HG03103 (cell line): ENCODE results near the gene TPBGL.
"Not testable (repeated sequence)": the region's sequence is repeated elsewhere in the genome, so short reads cannot be mapped to it uniquely, and the experiment has no call there.

Experiments
- ATAC-seq: cut with Tn5 transposase; IDR thresholded peaks from one replicate; pipeline ENCODE4 v1.9.1; 2021; ENCODE audit warnings: low read depth; ENCODE audit not compliant: unreplicated experiment

Gene TPBGL

GRCh38 chr11:75269896-75270295 is 29.3 kb downstream of the TPBGL start:
- no peak for ATAC-seq

- ATAC-seq: no peak
Observed at GRCh38 chr11:75270896-75271418, 30.4 kb downstream of the TPBGL start.

DNA sequence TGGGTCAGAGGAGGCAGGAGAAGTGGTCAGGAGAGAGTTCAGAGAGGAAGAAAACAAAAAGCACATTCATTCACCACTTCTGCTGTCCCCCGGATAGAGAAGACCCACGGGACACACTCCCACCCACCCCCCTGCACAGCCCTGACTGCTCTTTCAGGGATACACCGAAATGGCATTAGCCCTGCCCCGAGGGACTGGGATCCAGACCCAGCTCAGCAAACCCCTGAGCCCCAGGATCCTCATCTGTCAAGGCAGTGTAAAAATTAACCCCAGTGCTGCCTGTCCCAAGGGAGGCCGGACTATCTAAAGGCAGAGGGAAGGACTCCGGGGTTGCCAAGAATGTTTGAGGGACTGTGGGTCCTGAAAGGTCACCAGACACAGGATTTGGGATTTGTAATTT is 31.2 kb downstream of the TPBGL start:
- no peak for ATAC-seq

GRCh38 chr11:75272391-75272790 is 31.8 kb downstream of the TPBGL start:
- ATAC-seq: no peak

DNA sequence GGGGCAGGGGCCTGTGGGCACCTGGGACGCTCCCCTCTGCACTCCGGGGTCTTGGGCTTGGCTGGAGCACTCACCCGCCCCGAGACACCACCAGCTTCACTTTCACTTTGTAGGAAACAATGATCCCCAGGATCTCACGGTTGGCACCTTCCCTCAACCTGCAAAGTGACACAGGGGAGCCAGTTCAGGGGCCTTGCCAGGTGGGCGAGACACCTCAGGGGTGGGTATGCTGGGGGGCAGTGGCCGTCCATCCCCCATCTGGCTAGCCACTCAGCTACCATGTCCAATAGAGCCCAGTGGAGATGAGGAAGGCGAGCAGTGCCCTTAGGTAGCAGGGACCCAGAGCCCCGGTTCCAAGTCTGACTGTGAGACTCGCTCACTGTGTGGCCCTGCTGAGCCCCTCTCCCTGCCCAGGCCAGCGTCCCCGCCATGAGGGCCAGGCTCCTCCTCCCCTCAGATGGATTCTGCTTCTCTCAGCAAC is 32.3 kb downstream of the TPBGL start:
- no peak for ATAC-seq

GRCh38 chr11:75273411-75274391 is 33.1 kb downstream of the TPBGL start:
- ATAC-seq: no peak

DNA sequence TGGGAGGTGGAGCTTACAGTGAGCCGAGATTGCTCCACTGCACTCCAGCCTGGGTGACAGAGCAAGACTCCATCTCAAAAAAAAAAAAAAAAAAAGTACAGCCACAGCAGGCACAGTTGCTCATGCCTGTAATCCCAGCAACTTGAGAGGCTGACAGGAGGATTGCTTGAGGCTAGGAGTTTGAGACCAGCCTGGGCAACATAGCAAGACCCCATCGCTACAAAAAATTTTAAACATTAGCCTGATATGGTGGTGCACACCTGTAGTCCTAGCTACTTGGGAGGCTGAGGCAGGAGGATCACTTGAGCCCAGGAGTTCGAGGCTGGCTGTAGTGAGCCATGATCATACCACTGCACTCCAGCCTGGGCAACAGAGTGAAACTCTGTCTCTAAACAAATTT is 34.1 kb downstream of the TPBGL start:
- ATAC-seq: not testable (repeated sequence)

GRCh38 chr11:75275581-75275980 is 35.0 kb downstream of the TPBGL start:
- no peak for ATAC-seq

DNA sequence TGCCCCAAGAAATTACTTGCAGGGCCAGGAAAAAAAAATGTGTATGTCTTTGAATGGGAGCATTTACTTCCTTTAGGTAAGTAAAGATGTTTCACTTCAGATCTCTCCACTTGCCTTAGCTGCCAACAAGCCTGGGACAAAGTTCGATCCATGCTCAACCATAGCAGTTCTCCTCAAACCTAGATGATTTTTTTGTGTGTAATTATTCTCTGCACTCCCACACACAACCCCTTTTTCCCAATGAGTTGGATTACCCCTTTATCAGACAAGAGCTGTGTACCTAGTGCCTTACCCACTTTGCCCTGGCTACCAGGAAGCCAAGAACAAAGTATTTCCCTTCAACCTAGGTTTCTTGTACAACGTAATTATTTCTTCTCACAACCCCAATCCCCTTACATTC is 35.6 kb downstream of the TPBGL start:
- no peak for ATAC-seq

DNA sequence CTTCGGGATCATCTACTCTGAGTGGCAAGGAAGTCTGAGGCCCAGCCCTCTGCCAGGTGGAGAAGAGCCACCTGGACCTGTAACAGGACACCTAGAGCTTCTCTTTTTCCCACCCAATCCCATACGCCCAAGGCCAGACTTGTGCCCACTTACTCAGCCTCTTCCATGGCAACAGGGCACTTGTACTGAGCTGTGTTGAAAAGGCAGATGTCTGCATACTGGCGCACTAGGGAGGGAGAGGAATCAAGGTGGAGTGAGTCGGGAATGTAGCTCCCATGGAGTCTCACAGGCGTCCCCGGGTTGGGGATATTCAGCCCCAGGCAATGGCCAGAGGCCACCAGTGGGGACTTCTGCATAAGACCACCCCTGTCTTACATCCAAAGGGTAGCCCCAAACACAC is 36.1 kb downstream of the TPBGL start:
- ATAC-seq: no peak

DNA sequence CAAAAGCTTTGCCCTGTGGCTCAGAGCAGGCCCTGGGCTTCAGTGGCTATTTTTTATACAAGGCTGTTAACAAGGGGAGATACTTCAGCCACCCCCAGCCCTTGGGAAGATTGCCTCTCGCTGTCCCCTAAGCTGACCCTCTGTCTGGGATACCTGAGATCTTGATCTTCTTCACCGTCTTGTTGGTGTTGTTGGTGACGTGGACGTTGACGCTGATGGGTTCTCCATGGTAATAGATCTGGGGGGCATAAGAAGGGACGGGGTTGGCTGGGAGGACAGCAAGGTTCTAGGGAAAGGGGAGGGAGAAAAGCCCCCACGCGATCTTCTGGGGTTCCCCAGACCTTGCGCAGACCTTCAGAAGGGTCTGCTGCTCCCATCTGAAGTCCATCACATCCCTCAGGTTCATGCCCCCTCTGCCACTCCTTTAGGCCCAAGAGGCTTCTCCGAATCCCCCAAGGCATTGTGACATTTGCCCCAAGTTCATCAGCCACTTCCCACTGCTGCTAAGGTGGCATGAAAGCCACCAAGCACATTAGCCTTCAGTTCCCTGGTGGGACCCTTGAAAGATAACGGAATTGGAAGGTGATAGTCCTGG is 36.7 kb downstream of the TPBGL start:
- no peak for ATAC-seq

DNA sequence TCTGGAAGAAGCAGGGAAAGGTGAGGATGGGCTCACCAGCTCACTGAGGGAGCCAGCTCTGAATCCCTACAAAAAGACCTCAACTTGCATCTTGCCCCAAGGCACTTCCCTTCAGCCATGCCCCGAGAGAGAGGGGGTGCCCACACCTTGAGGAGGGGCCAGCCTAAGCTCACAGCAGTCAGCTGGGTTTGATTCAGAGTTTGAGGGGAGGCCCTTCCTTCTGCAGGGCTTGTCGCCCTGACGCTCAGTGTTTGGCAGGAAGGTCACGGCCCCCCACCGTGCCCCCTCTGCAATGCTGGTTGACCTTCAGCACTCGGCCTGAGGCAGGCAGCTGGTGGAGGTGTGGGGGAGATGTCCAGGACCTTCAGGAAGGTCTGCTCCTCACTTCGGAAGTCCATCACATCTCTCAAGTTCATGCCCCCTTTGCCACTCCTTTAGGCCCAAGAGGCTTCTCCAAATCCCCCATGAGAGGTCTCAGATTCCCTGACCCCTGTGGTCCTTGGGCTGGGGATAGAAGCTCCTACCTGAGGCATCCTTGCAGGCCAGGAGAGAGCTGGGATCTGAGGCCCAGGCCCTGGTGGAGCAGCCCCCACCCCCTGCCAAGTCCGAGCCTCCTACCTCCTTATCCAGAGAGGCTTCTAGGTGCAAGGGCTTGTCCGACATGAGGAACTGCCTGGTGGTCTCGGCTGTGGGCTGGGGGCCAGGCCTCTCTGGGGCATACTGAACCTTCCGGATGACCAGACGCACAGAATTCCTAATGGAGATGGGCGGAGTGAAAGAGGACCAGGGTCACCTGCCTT is 37.6 kb downstream of the TPBGL start:
- no peak for ATAC-seq

GRCh38 chr11:75279273-75279672 is 38.7 kb downstream of the TPBGL start:
- no peak for ATAC-seq

GRCh38 chr11:75280227-75280701 is 39.7 kb downstream of the TPBGL start:
- no peak for ATAC-seq

GRCh38 chr11:75280770-75281468 is 40.3 kb downstream of the TPBGL start:
- no peak for ATAC-seq

GRCh38 chr11:75281469-75282095 is 41.0 kb downstream of the TPBGL start:
- no peak for ATAC-seq

GRCh38 chr11:75283391-75283931 is 42.9 kb downstream of the TPBGL start:
- no peak for ATAC-seq

- ATAC-seq: no peak
Observed at GRCh38 chr11:75285776-75286360, 45.3 kb downstream of the TPBGL start.
